ENCODE data around the gene HOXD10. TPM values are rescaled to one million over a fixed set of nuclear protein-coding genes. Genes with fewer than 3 reads are reported as not detected.

The HOXD10 gene
- total RNA-seq = under 1 TPM in 1 of 2 donors, not detected in 1; 0.54 TPM
- polyA plus RNA-seq = under 1 TPM in 1 of 2 donors, not detected in 1; 0.05 TPM
- long read RNA-seq, donor 1 = 0 reads
- long read RNA-seq, donor 2 = 0 reads
- long read RNA-seq, donor 3 = 0 reads
- long read RNA-seq, donor 4 = 0 reads
- long read RNA-seq, donor 5 = 0 reads

DNA sequence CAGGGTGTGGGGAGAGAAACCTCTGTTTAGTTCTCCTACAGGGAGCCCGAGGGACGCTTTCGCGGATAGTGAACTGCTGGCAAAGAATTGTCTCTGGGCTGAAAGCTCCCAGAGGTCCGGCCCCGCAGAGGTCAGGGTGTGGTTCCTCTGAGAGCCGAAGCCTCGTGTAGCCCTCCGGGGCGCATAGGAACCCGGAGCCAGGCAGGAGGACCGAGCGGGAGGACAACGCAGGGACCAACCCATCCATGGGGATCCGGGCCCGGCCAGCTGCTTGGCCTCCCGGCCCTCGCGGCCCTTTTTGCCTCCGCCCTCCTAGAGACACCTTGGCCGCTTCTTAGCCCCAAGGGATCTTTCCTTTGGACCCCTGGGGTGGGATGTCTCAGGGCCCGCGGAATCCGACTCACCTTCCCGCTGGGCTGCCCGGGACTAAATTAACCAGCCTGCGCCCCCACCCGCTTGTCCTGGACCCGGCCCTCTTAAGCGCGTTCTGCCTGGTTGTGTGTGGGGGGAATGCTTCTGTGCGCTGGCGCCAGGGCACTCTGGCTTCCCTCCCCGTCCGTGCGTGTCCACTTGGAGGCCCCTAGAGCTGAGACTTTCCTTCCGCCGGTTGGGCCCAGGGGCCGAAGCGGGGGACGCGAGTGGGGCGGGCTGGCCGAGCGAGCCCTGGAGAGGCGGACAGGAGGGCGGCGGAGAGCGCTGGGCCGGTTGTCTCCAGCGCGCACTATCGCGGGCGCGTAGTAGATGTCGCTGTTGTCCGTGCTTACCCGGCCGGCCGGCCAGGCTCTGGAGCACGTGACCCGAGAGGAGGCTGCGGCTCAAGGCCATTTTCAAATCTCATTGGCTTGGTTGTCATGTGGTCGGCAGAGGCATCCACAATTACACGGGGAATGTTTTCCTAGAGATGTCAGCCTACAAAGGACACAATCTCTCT is at the start of gene HOXD10:
TSS of gene HOXD10 (plus strand) at position 896 of the 931 bp plus-strand sequence. CDS start 56 bp downstream, outside the sequence.
- TF ChIP-seq CTCF (IDR thresholded peaks at IDR 0.05; ENCODE audit: control extremely low read depth, extremely low read depth) = no peak
- peaks cover 0 to 22% (median 0%) of the 10 kb centered on the region in 4 donors for H3K9me3 ChIP-seq (ENCODE audit: control insufficient read depth in 4 of 4, insufficient read depth in 3 of 4, low read length in 3 of 4)
- no peaks in the 10 kb centered on the region for H3K36me3 ChIP-seq (ENCODE audit: control insufficient read depth in 4 of 4, insufficient read depth in 4 of 4, low read length in 4 of 4)
- H3K27ac ChIP-seq (ENCODE audit: low read depth in 1 of 2, low read length in 1 of 2) = no peak within 1 kb of the TSS
- no peak within 1 kb of the TSS for H3K9ac ChIP-seq (ENCODE audit: insufficient read depth in 1 of 2, low read length in 2 of 2)
- ATAC-seq (ENCODE audit: insufficient read depth, low FRiP score) (peak; percentile 34), DNase-seq (peak in 1 of 3 donors; percentile 68)
- WGBS, 2 donors = 5 to 8% methylated on average over 64 to 66 of the region's 66 CpGs
- H3K27me3 ChIP-seq (ENCODE audit: control insufficient read depth in 3 of 3, insufficient read depth in 3 of 3, low read length in 2 of 3) = peaks cover 36 to 99% (median 98%) of the 10 kb centered on the region in 3 donors
- H3K4me3 ChIP-seq = no peak within 1 kb of the TSS
- peaks cover 0 to 6% (median 0%) of the 10 kb centered on the region in 5 donors for H3K4me1 ChIP-seq (ENCODE audit: control insufficient read depth in 5 of 5, insufficient read depth in 5 of 5, low read length in 5 of 5)

DNA sequence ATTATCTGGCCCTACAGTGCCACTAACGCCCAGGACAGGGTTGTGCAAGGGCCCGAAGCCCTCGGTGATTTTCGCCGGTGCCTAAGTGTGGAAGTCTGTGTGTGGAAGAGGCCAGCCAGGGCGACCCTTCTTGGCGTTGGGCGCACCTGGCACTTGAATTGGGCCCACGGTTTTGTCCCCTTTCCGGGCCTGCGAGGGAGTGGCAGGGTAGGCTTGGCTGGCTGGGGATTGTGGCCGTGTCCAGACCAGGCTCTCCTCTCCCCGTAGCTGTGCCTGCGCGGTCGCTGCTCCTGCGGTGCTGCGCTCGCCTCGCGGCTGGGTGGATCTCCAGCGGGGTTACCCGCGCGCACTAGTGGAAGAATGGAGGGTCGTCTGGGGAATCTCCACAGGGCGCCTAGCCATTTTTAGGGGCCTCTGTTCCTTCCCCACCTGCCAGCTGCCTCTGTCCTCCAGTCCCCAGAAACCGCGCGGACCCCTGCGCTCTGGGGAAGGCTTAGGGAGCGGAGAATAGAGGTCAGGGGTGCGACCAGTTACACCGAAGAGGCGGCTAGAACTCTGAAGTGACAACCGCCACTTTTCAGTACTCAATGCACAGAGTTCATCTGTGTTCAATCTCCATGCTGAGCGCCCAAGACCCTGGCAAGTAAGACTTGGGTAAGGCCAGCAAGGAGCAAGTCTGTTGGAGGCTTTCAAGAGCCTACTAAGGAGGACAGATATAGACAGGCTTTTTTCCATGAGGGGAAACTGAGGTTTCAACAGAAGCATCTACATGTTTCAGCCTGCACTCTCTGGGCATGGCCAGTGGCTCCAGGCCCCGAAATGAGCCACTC is 48.8 kb upstream of the HOXD10 start:
- H3K4me3 ChIP-seq = no peak overlapping the region
- no peak overlapping the region for H3K9ac ChIP-seq (ENCODE audit: insufficient read depth in 1 of 2, low read length in 2 of 2)
- H3K27ac ChIP-seq (ENCODE audit: low read depth in 1 of 2, low read length in 1 of 2) = no peak overlapping the region
- DNase-seq (peak; percentile 51 to 57 (median 53)), ATAC-seq (ENCODE audit: insufficient read depth, low FRiP score) (no peak)
- no peak for TF ChIP-seq CTCF (IDR thresholded peaks at IDR 0.05; ENCODE audit: control extremely low read depth, extremely low read depth)
- 5 to 9% methylated on average over 38 of the region's 38 CpGs for WGBS, 2 donors
- peaks cover 15 to 87% (median 84%) of the 10 kb centered on the region in 3 donors for H3K27me3 ChIP-seq (ENCODE audit: control insufficient read depth in 3 of 3, insufficient read depth in 3 of 3, low read length in 2 of 3)
- no peaks in the 10 kb centered on the region for H3K36me3 ChIP-seq (ENCODE audit: control insufficient read depth in 4 of 4, insufficient read depth in 4 of 4, low read length in 4 of 4)
- peaks cover 0 to 27% (median 0%) of the 10 kb centered on the region in 4 donors for H3K9me3 ChIP-seq (ENCODE audit: control insufficient read depth in 4 of 4, insufficient read depth in 3 of 4, low read length in 3 of 4)
- peaks cover 0 to 22% (median 0%) of the 10 kb centered on the region in 5 donors for H3K4me1 ChIP-seq (ENCODE audit: control insufficient read depth in 5 of 5, insufficient read depth in 5 of 5, low read length in 5 of 5)

GRCh38 chr2:176068419-176068832 is 48.2 kb upstream of the HOXD10 start:
- ATAC-seq (ENCODE audit: insufficient read depth, low FRiP score) (no peak), DNase-seq (peak in 2 of 3 donors; percentile 34 to 41)
- no peak overlapping the region for H3K4me3 ChIP-seq
- TF ChIP-seq CTCF (IDR thresholded peaks at IDR 0.05; ENCODE audit: control extremely low read depth, extremely low read depth) = no peak
- H3K27me3 ChIP-seq (ENCODE audit: control insufficient read depth in 3 of 3, insufficient read depth in 3 of 3, low read length in 2 of 3) = peaks cover 15 to 91% (median 84%) of the 10 kb centered on the region in 3 donors
- no peak overlapping the region for H3K9ac ChIP-seq (ENCODE audit: insufficient read depth in 1 of 2, low read length in 2 of 2)
- no peak overlapping the region for H3K27ac ChIP-seq (ENCODE audit: low read depth in 1 of 2, low read length in 1 of 2)
- peaks cover 0 to 22% (median 0%) of the 10 kb centered on the region in 5 donors for H3K4me1 ChIP-seq (ENCODE audit: control insufficient read depth in 5 of 5, insufficient read depth in 5 of 5, low read length in 5 of 5)
- H3K36me3 ChIP-seq (ENCODE audit: control insufficient read depth in 4 of 4, insufficient read depth in 4 of 4, low read length in 4 of 4) = no peaks in the 10 kb centered on the region
- H3K9me3 ChIP-seq (ENCODE audit: control insufficient read depth in 4 of 4, insufficient read depth in 3 of 4, low read length in 3 of 4) = peaks cover 0 to 27% (median 0%) of the 10 kb centered on the region in 4 donors
- 4 to 7% methylated on average over 30 of the region's 30 CpGs for WGBS, 2 donors
